GM12878 (cell line): ENCODE measurements around the gene ENDOV. TPM values are rescaled to one million over a fixed set of nuclear protein-coding genes. Genes with fewer than 3 reads are reported as not detected.
A peak's percentile ranks its signal among the peaks of the same experiment; 100 is the strongest.

Source experiments
- ATAC-seq: fragments of 200-7000 bp; cut with Tn5 transposase; 3 replicates; pipeline ENCODE4 v1.9.1; 2020; ENCODE audit warnings: mild to moderate bottlenecking, moderate library complexity
- BruUV-seq: library from RNA; stranded (reverse); fragments of 400-500 nt; replicated peaks from 2 replicates; lab custom pipeline; 2021; lab: Mats Ljungman, UMichigan
- CTCF ChIA-PET: fragments of 300-600 bp; sonication (Branson Sonifier 250); formaldehyde crosslinking; extraction: SDS; loops from one replicate; lab custom pipeline; 2021; ENCODE audit warnings: inconsistent platforms; lab: Yijun Ruan, JAX
- POLR2A ChIA-PET: fragments of 350-600 bp; formaldehyde crosslinking; extraction: SDS; loops from one replicate; lab custom pipeline; 2021; ENCODE audit warnings: inconsistent platforms; lab: Charles Lee
- RAD21 ChIA-PET: fragments of 300-600 bp; sonication (Branson Sonifier 250); formaldehyde crosslinking; loops from one replicate; lab custom pipeline; 2023; ENCODE audit warnings: antibody characterized with exemption; ENCODE audit not compliant: unreplicated experiment; lab: Charles Lee
- SMC1A ChIA-PET: fragments of 300-600 bp; sonication (Branson Sonifier 250); formaldehyde crosslinking; loops from one replicate; lab custom pipeline; 2023; ENCODE audit not compliant: unreplicated experiment, uncharacterized antibody; lab: Charles Lee
- DNase-seq: peaks from one replicate; pipeline ENCODE4 v3.0.0-alpha.2; 2011; ENCODE audit warnings: low read depth, low spot score
- FAIRE-seq: peaks from 3 replicates; lab custom pipeline; 2011; peaks lifted over from hg19 to GRCh38; lab: Jason Lieb, UNC
- H2AFZ ChIP-seq: 2 replicates; pipeline ENCODE4 v1.6.0; 2011; ENCODE audit warnings: low read depth, low read length, control low read depth; ENCODE audit not compliant: control insufficient read depth
- H3K27ac ChIP-seq: 2 replicates; pipeline ENCODE4 v1.5.1; 2011; ENCODE audit warnings: control low read depth; ENCODE audit not compliant: control insufficient read depth, insufficient read depth
- H3K27me3 ChIP-seq, 2 experiments: replicated peaks in 1 of 2; 2 replicates each; pipeline versions ENCODE4 v1.6.0 to v1.6.1; 2011; ENCODE audit warnings: low read length in 1 of 2; ENCODE audit not compliant: control insufficient read depth in 2 of 2, insufficient read depth in 2 of 2
- H3K36me3 ChIP-seq, 2 experiments: 2 replicates each; pipeline ENCODE4 v1.5.1; 2011; ENCODE audit warnings: low read length in 1 of 2; ENCODE audit not compliant: control insufficient read depth in 2 of 2, insufficient read depth in 2 of 2
- H3K4me1 ChIP-seq: 2 replicates; pipeline ENCODE4 v1.6.1; 2011; ENCODE audit warnings: mild to moderate bottlenecking, low read length, moderate library complexity, mixed read lengths; ENCODE audit not compliant: control insufficient read depth, insufficient read depth
- H3K4me2 ChIP-seq: 2 replicates; pipeline ENCODE4 v1.6.0; 2011; ENCODE audit warnings: control low read depth; ENCODE audit not compliant: control insufficient read depth, insufficient read depth
- H3K4me3 ChIP-seq: fragments of 200-600 bp; sonication (generic); 2 replicates; pipeline ENCODE4 v1.5.1; 2016
- H3K79me2 ChIP-seq: 2 replicates; pipeline ENCODE4 v1.6.0; 2011; ENCODE audit warnings: low read length; ENCODE audit not compliant: control insufficient read depth, insufficient read depth
- H3K9ac ChIP-seq: 2 replicates; pipeline ENCODE4 v1.8.0; 2011; ENCODE audit warnings: low read length, control low read depth, mixed read lengths; ENCODE audit not compliant: control insufficient read depth, insufficient read depth
- H3K9me3 ChIP-seq: replicated peaks from 3 replicates; pipeline ENCODE4 v1.5.1; 2011; ENCODE audit warnings: mild to moderate bottlenecking, low read length; ENCODE audit not compliant: control insufficient read depth, insufficient read depth
- H4K20me1 ChIP-seq: 2 replicates; pipeline ENCODE4 v1.6.0; 2011; ENCODE audit not compliant: control insufficient read depth, insufficient read depth
- GABPA ChIP-seq: IDR thresholded peaks from 2 replicates; pipeline ENCODE4 v1.6.1; 2014; ENCODE audit warnings: antibody characterized with exemption, low read depth, mild to moderate bottlenecking, inconsistent platforms
- NR2C1 ChIP-seq: fragments of 450-650 bp; IDR thresholded peaks from 2 replicates; pipeline ENCODE4 v1.6.1; 2017; ENCODE audit warnings: antibody characterized with exemption, mild to moderate bottlenecking, moderate library complexity
- POLR2AphosphoS5 ChIP-seq: IDR thresholded peaks from 2 replicates; pipeline ENCODE4 v1.6.1; 2011; ENCODE audit warnings: mild to moderate bottlenecking, low read length, inconsistent platforms
- SIN3A ChIP-seq: IDR thresholded peaks from 2 replicates; pipeline ENCODE4 v1.6.1; 2012; ENCODE audit warnings: low read depth, low read length, improper control_type of control experiment
- SMC3 ChIP-seq: IDR thresholded peaks from 2 replicates; pipeline ENCODE4 v1.6.1; 2011; ENCODE audit warnings: low read length, improper control_type of control experiment, borderline replicate concordance
- STAT1 ChIP-seq: fragments of 450-650 bp; conservative IDR thresholded peaks from 2 replicates; pipeline ENCODE4 v1.6.1; 2014; ENCODE audit warnings: antibody characterized with exemption, mild to moderate bottlenecking
- WGBS: methylation state at CpG from one replicate; pipeline ENCODE4 v1.1.6; 2016; ENCODE audit warnings: low lambda C conversion rate; ENCODE audit not compliant: insufficient replicate concordance, insufficient coverage; ENCODE audit errors: missing lambda C conversion rate; 5-methylcytosine and 5-hydroxymethylcytosine counted together
- in situ Hi-C: fragments of 300-500 bp; cut with MboI; formaldehyde crosslinking; loops from 9 replicates; pipeline ENCODE4 v1.14.3; 2018; ENCODE audit warnings: mixed read lengths
- intact Hi-C: fragments of 100-400 bp; cut with micrococcal nuclease; formaldehyde crosslinking; loops from one replicate; pipeline ENCODE4 v1.14.2; 2022; ENCODE audit not compliant: unreplicated experiment
- polyA plus RNA-seq, 11 experiments: library from polyadenylated mRNA; depleted of rRNA in 4 of 11; unstranded in 6 of 11; stranded (reverse) in 5 of 11; fragments of >200 nt; fragmentation: Nextera tagmentation in 4 of 11; fragmentation: Illumina TruSeq in 1 of 11; extraction: Ambion mirVana in 4 of 11; extraction: Trizol in 1 of 11; gene quantifications; 1 replicate in 1 of 11; 2 replicates in 10 of 11; pipeline versions ENCODE4 v1.2.1 to v1.2.3, GENCODE V29; 2011 to 2016; ENCODE audit warnings: inconsistent platforms in 2 of 11, missing spikeins in 2 of 11, low read depth in 1 of 11
- total RNA-seq, 4 experiments: library from RNA; depleted of rRNA in 3 of 4; stranded (reverse); fragments of >200 nt in 3 of 4; fragmentation: Illumina TruSeq in 1 of 4; extraction: Trizol in 1 of 4; gene quantifications; 2 replicates each; pipeline versions ENCODE4 v1.2.1 to v1.2.3, GENCODE V29; 2013 to 2021
- TF ChIP-seq, protein P1 (sequence below): fragments of 450-650 bp; IDR thresholded peaks from 2 replicates; pipeline ENCODE4 v1.6.1; 2016; ENCODE audit warnings: mild to moderate bottlenecking, moderate library complexity, borderline replicate concordance
- TF ChIP-seq, protein P2 (sequence below): fragments of 450-650 bp; IDR thresholded peaks from 2 replicates; pipeline ENCODE4 v1.6.1; 2017; ENCODE audit warnings: mild to moderate bottlenecking, low read depth, inconsistent platforms; ENCODE audit not compliant: poor library complexity, severe bottlenecking
- TF ChIP-seq, protein P3 (sequence below): fragments of 450-650 bp; IDR thresholded peaks from 2 replicates; pipeline ENCODE4 v1.6.1; 2017; ENCODE audit warnings: low read depth, mild to moderate bottlenecking, moderate library complexity

ENDOV gene
- total and polyA plus RNA-seq, 10 of the 15 experiments (the other 5 are each of a cell fraction or from before 2014, with no cell fraction given): 0.63 to 11.9 (median 8.1) TPM

DNA sequence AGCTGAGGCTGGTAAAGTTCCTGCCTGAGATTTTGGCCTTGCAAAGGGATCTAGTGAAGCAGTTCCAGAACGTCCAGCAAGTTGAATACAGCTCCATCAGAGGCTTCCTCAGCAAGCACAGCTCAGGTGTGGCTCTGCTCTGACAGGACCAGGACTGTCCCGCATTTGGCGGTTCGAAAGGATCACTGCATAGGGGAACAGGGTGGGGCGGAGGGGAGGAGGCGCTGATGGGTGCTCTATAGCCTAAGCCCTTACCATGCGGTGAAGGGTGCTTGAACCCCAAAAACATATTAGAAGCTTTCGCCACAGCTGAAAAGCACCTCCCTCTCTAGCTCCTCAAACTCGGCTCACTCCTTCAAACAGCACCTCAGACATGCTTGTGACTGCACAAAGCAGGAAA is 29.9 kb upstream of the ENDOV start:
- ATAC-seq (no peak), DNase-seq (no peak), FAIRE-seq (no peak)
- ChIA-PET SMC1A (no interaction called here), CTCF (no interaction called here), RAD21 (no interaction called here), POLR2A (no interaction called here)
- WGBS: 96% methylated on average over 9 of the region's 9 CpGs
- Histone ChIP-seq H3K79me2 (no peaks in the 10 kb centered on the region), H3K4me2 (no peak overlapping the region), H3K27me3 (no peaks in the 10 kb centered on the region), H3K27ac (no peak overlapping the region), H2AFZ (no peak overlapping the region), H3K36me3 (peaks cover 54 to 71% of the 10 kb centered on the region in 2 experiments), H3K4me1 (no peaks in the 10 kb centered on the region), H4K20me1 (no peaks in the 10 kb centered on the region), H3K9me3 (no peaks in the 10 kb centered on the region), H3K9ac (no peak overlapping the region), H3K4me3 (no peak overlapping the region)
- in situ Hi-C loops (no loop called here), intact Hi-C loops (no loop called here)
- TF ChIP-seq GABPA (no peak), NR2C1 (no peak), POLR2AphosphoS5 (0 out of 2 replicates have a peak, but pooled peaks have one; percentile 15), STAT1 (no peak), SIN3A (no peak), SMC3 (no peak)
- TF ChIP-seq, protein P1, sequence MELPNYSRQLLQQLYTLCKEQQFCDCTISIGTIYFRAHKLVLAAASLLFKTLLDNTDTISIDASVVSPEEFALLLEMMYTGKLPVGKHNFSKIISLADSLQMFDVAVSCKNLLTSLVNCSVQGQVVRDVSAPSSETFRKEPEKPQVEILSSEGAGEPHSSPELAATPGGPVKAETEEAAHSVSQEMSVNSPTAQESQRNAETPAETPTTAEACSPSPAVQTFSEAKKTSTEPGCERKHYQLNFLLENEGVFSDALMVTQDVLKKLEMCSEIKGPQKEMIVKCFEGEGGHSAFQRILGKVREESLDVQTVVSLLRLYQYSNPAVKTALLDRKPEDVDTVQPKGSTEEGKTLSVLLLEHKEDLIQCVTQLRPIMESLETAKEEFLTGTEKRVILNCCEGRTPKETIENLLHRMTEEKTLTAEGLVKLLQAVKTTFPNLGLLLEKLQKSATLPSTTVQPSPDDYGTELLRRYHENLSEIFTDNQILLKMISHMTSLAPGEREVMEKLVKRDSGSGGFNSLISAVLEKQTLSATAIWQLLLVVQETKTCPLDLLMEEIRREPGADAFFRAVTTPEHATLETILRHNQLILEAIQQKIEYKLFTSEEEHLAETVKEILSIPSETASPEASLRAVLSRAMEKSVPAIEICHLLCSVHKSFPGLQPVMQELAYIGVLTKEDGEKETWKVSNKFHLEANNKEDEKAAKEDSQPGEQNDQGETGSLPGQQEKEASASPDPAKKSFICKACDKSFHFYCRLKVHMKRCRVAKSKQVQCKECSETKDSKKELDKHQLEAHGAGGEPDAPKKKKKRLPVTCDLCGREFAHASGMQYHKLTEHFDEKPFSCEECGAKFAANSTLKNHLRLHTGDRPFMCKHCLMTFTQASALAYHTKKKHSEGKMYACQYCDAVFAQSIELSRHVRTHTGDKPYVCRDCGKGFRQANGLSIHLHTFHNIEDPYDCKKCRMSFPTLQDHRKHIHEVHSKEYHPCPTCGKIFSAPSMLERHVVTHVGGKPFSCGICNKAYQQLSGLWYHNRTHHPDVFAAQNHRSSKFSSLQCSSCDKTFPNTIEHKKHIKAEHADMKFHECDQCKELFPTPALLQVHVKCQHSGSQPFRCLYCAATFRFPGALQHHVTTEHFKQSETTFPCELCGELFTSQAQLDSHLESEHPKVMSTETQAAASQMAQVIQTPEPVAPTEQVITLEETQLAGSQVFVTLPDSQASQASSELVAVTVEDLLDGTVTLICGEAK: no peak
- TF ChIP-seq, protein P2, sequence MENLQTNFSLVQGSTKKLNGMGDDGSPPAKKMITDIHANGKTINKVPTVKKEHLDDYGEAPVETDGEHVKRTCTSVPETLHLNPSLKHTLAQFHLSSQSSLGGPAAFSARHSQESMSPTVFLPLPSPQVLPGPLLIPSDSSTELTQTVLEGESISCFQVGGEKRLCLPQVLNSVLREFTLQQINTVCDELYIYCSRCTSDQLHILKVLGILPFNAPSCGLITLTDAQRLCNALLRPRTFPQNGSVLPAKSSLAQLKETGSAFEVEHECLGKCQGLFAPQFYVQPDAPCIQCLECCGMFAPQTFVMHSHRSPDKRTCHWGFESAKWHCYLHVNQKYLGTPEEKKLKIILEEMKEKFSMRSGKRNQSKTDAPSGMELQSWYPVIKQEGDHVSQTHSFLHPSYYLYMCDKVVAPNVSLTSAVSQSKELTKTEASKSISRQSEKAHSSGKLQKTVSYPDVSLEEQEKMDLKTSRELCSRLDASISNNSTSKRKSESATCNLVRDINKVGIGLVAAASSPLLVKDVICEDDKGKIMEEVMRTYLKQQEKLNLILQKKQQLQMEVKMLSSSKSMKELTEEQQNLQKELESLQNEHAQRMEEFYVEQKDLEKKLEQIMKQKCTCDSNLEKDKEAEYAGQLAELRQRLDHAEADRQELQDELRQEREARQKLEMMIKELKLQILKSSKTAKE: no peak
- TF ChIP-seq, protein P3, sequence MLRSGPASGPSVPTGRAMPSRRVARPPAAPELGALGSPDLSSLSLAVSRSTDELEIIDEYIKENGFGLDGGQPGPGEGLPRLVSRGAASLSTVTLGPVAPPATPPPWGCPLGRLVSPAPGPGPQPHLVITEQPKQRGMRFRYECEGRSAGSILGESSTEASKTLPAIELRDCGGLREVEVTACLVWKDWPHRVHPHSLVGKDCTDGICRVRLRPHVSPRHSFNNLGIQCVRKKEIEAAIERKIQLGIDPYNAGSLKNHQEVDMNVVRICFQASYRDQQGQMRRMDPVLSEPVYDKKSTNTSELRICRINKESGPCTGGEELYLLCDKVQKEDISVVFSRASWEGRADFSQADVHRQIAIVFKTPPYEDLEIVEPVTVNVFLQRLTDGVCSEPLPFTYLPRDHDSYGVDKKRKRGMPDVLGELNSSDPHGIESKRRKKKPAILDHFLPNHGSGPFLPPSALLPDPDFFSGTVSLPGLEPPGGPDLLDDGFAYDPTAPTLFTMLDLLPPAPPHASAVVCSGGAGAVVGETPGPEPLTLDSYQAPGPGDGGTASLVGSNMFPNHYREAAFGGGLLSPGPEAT: no peak
- no TSS peak for BruUV-seq
